Measurements from ENCODE around the gene OXCT1.
"Not testable (repeated sequence)": the region's sequence is repeated elsewhere in the genome, so short reads cannot be mapped to it uniquely, and the experiment has no call there.

OXCT1 gene

DNA sequence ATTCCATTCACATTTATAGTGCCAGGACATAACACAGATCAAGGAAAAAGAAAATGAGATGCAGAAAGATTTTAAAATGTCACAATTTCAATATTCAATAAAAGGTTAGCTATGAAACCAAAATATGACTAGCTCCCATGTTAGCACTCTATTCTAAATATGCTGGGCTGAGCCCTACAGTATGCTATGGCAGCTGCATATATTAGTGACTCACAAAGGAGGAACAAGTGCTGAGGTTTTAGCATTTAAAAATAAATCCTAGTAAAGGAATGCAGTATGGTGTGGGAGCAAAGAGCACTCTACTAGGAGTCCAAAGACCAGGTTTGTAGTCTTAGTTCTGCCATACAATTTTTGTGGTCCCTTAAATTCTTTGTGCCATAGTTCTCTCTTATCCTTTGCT is 118.4 kb downstream of the OXCT1 start:
- DNase-seq (ENCODE audit: extremely low read depth, insufficient read length), result no peak
- no peaks in the 10 kb centered on the region for H3K27me3 ChIP-seq (replicated peaks; ENCODE audit: control insufficient read depth, insufficient read depth, low read length)
- H3K4me3 ChIP-seq (replicated peaks; ENCODE audit: low read depth, low read length), result no peak overlapping the region
- TF ChIP-seq, protein P1, sequence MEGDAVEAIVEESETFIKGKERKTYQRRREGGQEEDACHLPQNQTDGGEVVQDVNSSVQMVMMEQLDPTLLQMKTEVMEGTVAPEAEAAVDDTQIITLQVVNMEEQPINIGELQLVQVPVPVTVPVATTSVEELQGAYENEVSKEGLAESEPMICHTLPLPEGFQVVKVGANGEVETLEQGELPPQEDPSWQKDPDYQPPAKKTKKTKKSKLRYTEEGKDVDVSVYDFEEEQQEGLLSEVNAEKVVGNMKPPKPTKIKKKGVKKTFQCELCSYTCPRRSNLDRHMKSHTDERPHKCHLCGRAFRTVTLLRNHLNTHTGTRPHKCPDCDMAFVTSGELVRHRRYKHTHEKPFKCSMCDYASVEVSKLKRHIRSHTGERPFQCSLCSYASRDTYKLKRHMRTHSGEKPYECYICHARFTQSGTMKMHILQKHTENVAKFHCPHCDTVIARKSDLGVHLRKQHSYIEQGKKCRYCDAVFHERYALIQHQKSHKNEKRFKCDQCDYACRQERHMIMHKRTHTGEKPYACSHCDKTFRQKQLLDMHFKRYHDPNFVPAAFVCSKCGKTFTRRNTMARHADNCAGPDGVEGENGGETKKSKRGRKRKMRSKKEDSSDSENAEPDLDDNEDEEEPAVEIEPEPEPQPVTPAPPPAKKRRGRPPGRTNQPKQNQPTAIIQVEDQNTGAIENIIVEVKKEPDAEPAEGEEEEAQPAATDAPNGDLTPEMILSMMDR (IDR thresholded peaks at IDR 0.05; ENCODE audit: insufficient read depth, low read length, poor library complexity, severe bottlenecking), result no peak
- peaks cover 4% of the 10 kb centered on the region for H3K36me3 ChIP-seq (ENCODE audit: control insufficient read depth, insufficient read depth, low read length)

DNA sequence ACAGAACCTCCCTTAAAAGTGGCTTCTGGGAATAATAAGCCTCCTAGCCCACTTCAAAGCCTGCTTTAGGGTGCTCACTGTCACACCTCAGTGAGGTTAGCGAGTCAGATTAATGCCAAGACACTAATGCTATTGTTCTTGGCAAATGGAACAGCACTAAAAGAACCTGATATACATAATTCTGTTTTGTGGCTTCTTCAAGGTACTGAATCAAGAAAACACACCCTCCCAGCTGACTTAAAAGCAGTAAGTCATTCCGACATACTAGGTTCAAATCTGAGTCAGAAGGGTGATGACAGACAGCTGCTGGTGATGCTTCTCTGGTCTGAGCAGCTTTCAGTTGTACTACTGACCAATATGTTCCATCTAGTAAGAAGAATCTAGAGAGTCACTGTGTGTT is 121.6 kb downstream of the OXCT1 start:
- no peaks in the 10 kb centered on the region for H3K27me3 ChIP-seq (replicated peaks; ENCODE audit: control insufficient read depth, insufficient read depth, low read length)
- no peak overlapping the region for H3K4me3 ChIP-seq (replicated peaks; ENCODE audit: low read depth, low read length)
- H3K36me3 ChIP-seq (ENCODE audit: control insufficient read depth, insufficient read depth, low read length), result peaks cover 7% of the 10 kb centered on the region
- DNase-seq (ENCODE audit: extremely low read depth, insufficient read length), result peak; percentile 48
- TF ChIP-seq, protein P1 (IDR thresholded peaks at IDR 0.05; ENCODE audit: insufficient read depth, low read length, poor library complexity, severe bottlenecking), result no peak

DNA sequence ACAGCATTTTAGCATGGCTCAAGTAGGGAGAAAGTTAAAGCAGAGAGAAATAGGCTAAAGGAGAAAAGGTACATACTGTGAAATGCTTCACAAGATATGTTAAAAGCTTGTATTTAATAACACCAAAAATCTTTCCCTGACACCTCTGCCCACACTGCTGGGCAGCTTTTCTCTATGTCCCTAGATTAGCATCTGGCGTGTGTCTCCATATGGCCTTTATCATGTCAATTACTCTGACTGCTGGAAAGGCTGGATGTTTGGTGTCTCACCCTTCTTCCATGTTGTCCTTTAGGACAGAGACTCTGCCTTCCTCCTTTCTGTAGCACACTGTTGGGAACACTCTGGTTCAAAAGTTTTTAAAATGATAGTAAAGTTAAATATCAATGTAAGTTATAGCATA is 122.5 kb downstream of the OXCT1 start:
- H3K27me3 ChIP-seq (replicated peaks; ENCODE audit: control insufficient read depth, insufficient read depth, low read length), result no peaks in the 10 kb centered on the region
- H3K4me3 ChIP-seq (replicated peaks; ENCODE audit: low read depth, low read length), result no peak overlapping the region
- H3K36me3 ChIP-seq (ENCODE audit: control insufficient read depth, insufficient read depth, low read length), result peaks cover 5% of the 10 kb centered on the region
- DNase-seq (ENCODE audit: extremely low read depth, insufficient read length), result no peak
- TF ChIP-seq, protein P1 (IDR thresholded peaks at IDR 0.05; ENCODE audit: insufficient read depth, low read length, poor library complexity, severe bottlenecking), result no peak

DNA sequence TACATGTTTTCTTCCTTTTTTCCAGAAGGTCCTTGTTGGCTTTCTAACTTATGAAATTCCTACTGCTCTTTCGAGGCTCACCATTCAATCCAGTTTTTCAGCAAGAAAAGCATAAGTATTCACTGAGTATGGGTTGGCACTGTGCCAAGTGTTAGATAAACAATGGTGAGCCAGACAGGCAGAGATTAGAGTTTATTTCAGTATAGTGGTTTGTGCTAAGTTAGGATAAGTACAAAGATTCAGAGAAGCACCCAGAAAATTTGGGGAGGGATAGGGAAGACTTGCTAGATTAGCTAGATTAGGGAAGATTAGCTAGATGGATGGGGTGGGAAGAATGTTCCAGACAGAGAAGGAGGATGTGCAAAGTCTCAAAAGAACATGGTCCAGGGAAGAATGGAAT is 122.9 kb downstream of the OXCT1 start:
- peaks cover 5% of the 10 kb centered on the region for H3K36me3 ChIP-seq (ENCODE audit: control insufficient read depth, insufficient read depth, low read length)
- DNase-seq (ENCODE audit: extremely low read depth, insufficient read length), result no peak
- H3K27me3 ChIP-seq (replicated peaks; ENCODE audit: control insufficient read depth, insufficient read depth, low read length), result no peaks in the 10 kb centered on the region
- H3K4me3 ChIP-seq (replicated peaks; ENCODE audit: low read depth, low read length), result no peak overlapping the region
- TF ChIP-seq, protein P1 (IDR thresholded peaks at IDR 0.05; ENCODE audit: insufficient read depth, low read length, poor library complexity, severe bottlenecking), result no peak

DNA sequence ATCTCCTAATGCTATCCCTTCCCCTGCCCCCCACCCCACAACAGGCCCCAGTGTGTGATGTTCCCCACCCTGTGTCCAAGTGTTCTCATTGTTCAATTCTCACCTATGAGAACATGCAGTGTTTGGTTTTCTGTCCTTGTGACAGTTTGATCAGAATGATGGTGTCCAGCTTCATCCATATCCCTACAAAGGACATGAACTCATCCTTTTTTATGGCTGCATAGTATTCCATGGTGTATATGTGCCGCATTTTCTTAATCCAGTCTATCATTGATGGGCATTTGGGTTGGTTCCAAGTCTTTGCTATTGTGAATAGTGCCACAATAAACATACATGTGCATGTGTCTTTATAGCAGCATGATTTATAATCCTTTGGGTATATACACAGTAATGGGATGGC is 127.6 kb downstream of the OXCT1 start:
- not testable (repeated sequence) for DNase-seq (ENCODE audit: extremely low read depth, insufficient read length); H3K36me3 ChIP-seq (ENCODE audit: control insufficient read depth, insufficient read depth, low read length); H3K4me3 ChIP-seq (replicated peaks; ENCODE audit: low read depth, low read length); H3K27me3 ChIP-seq (replicated peaks; ENCODE audit: control insufficient read depth, insufficient read depth, low read length)

DNA sequence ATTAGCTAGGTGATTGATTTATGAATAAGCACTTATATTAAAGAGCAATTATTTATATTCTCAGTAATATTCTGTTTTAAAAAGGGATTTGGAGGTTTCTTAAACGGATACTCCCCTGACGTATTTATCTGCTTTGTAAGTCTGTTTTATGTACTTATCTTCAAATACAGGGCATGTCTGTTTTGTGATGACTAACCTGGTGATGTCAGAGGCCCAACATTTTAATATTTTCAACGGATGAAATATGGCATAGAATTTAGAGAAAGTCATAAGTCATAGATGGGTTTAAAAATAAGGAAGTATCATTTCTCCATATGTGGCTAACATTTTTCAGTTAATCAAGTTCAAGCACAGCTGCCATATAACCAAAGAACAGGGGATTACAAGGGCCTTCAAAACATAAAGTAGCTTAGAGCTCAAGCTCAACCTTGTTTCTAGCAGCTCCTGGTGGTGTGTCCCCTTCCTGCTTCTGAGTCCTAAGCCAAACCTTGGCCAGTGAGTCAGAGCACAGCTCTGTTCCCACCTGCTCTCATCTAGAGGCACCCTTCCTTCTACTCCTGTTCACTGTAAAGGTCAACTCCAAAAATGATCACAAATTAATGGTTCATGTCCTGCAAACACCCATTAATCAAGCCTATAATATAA is 131.4 kb downstream of the OXCT1 start:
- no peak for DNase-seq (ENCODE audit: extremely low read depth, insufficient read length)
- TF ChIP-seq, protein P1 (IDR thresholded peaks at IDR 0.05; ENCODE audit: insufficient read depth, low read length, poor library complexity, severe bottlenecking), result no peak
- no peaks in the 10 kb centered on the region for H3K27me3 ChIP-seq (replicated peaks; ENCODE audit: control insufficient read depth, insufficient read depth, low read length)
- H3K4me3 ChIP-seq (replicated peaks; ENCODE audit: low read depth, low read length), result no peak overlapping the region
- peaks cover 2% of the 10 kb centered on the region for H3K36me3 ChIP-seq (ENCODE audit: control insufficient read depth, insufficient read depth, low read length)

Data from GM06990 (cell line).